Measurements from ENCODE around the gene OR13C4. TPM values are rescaled to one million over a fixed set of nuclear protein-coding genes. Genes with fewer than 3 reads are reported as not detected.

The OR13C4 gene
- total RNA-seq, 1 donor from 2014 or later = not detected

Other genes starting within 250 kb of the OR13C4 start
- gene OR13F1, start 22.9 kb downstream of the OR13C4 start, total RNA-seq = not detected
- gene OR13C3, start 9.6 kb upstream of the OR13C4 start, total RNA-seq = not detected
- not detected for gene OR13C8, start 42.0 kb upstream of the OR13C4 start, total RNA-seq
- gene OR13C5, start 72.2 kb upstream of the OR13C4 start, total RNA-seq = not detected
- not detected for gene OR13C2, start 78.4 kb upstream of the OR13C4 start, total RNA-seq
- not detected for gene OR13C9, start 91.0 kb upstream of the OR13C4 start, total RNA-seq
- gene OR13D1, start 167.3 kb upstream of the OR13C4 start, total RNA-seq = not detected
- 41.6 TPM for gene NIPSNAP3A, start 220.5 kb upstream of the OR13C4 start, total RNA-seq
- 7.2 TPM for gene NIPSNAP3B, start 236.9 kb upstream of the OR13C4 start, total RNA-seq